GM12878 (cell line): ENCODE measurements around the gene SETBP1.

Source experiments
- CTCF ChIP-seq, 3 experiments: IDR thresholded peaks in 2 of 3; conservative IDR thresholded peaks in 1 of 3; 2 replicates each; pipeline ENCODE4 v1.5.1; 2011; ENCODE audit warnings: low read depth in 3 of 3, low read length in 3 of 3, mild to moderate bottlenecking in 3 of 3, control low read depth in 2 of 3, moderate library complexity in 2 of 3, inconsistent platforms in 1 of 3, mixed read lengths in 1 of 3; ENCODE audit not compliant: control insufficient read depth in 2 of 3, insufficient read depth in 1 of 3; ENCODE audit errors: extremely low read depth in 1 of 3
- EP300 ChIP-seq, 2 experiments: fragments of 150-350 bp in 1 of 2; IDR thresholded peaks; 2 replicates each; pipeline ENCODE4 v1.6.1; 2011 to 2012; ENCODE audit warnings: low read depth in 2 of 2, low read length in 2 of 2, borderline replicate concordance in 1 of 2, improper control_type of control experiment in 1 of 2, inconsistent platforms in 1 of 2; ENCODE audit not compliant: control insufficient read depth in 1 of 2
- EZH2 ChIP-seq: IDR thresholded peaks from 2 replicates; pipeline ENCODE4 v1.6.1; 2012; ENCODE audit warnings: low read depth, mild to moderate bottlenecking, control low read depth, inconsistent platforms, low read length, borderline replicate concordance; ENCODE audit not compliant: control insufficient read depth
- TCF12 ChIP-seq: IDR thresholded peaks from 2 replicates; pipeline ENCODE4 v1.6.1; 2011; ENCODE audit warnings: low read depth, mild to moderate bottlenecking, low read length
- USF2 ChIP-seq: IDR thresholded peaks from 2 replicates; pipeline ENCODE4 v1.6.1; 2011; ENCODE audit warnings: low read depth, low read length, improper control_type of control experiment, borderline replicate concordance

- no peak for TF ChIP-seq TCF12
- TF ChIP-seq EP300 (IDR thresholded peaks at IDR 0.05; ENCODE audit: borderline replicate concordance in 1 of 2, control insufficient read depth in 1 of 2, low read depth in 2 of 2, low read length in 2 of 2): no peak
- no peak for TF ChIP-seq EZH2
- TF ChIP-seq CTCF (IDR thresholded peaks at IDR 0.05 in 2 of 3, conservative IDR thresholded peaks at IDR 0.05 in 1 of 3; ENCODE audit: control insufficient read depth in 2 of 3, extremely low read depth in 1 of 3, insufficient read depth in 1 of 3, low read depth in 3 of 3, low read length in 3 of 3): no peak
- TF ChIP-seq USF2: no peak
Observed at GRCh38 chr18:44724105-44724778, 43.6 kb downstream of the SETBP1 start.
